ENCODE results near the gene C1QTNF4.

C1QTNF4 gene

GRCh38 chr11:47572715-47573255 is 21.4 kb downstream of the C1QTNF4 start:
- no peak for TF ChIP-seq EZH2 (IDR thresholded peaks at IDR 0.05; ENCODE audit: borderline replicate concordance, low read length)
- no peak for TF ChIP-seq CTCF (IDR thresholded peaks at IDR 0.05; ENCODE audit: low read length)
- Histone ChIP-seq H3K9me2 (ENCODE audit: low read depth, low read length) (no peaks in the 10 kb centered on the region), H3K4me2 (ENCODE audit: low read length) (no peak overlapping the region), H3K27me3 (ENCODE audit: insufficient read depth, low read length) (no peaks in the 10 kb centered on the region), H3K4me1 (ENCODE audit: insufficient read depth, low read length, severe bottlenecking) (peaks cover 10% of the 10 kb centered on the region), H2AFZ (ENCODE audit: low read length) (no peak overlapping the region), H4K20me1 (ENCODE audit: insufficient read depth, low read length) (no peaks in the 10 kb centered on the region), H3K36me3 (ENCODE audit: insufficient read depth, low read length) (peaks cover 79% of the 10 kb centered on the region), H3K9me3 (ENCODE audit: low read length) (no peaks in the 10 kb centered on the region), H3K79me2 (ENCODE audit: insufficient read depth, low read length) (no peaks in the 10 kb centered on the region), H3K4me3 (ENCODE audit: low read depth, low read length, poor library complexity, severe bottlenecking) (no peak overlapping the region), H3K9ac (ENCODE audit: low read length) (no peak overlapping the region), H3F3A (ENCODE audit: insufficient read depth, low read length) (0 out of 2 replicates have a peak, but pooled peaks cover 5% of the 10 kb centered on the region), H3K27ac (ENCODE audit: low read depth, low read length, poor library complexity, severe bottlenecking) (no peak overlapping the region)

- Histone ChIP-seq H3K4me3 (ENCODE audit: low read depth, low read length, poor library complexity, severe bottlenecking) (no peak overlapping the region), H3K9me2 (ENCODE audit: low read depth, low read length) (no peaks in the 10 kb centered on the region), H3K36me3 (ENCODE audit: insufficient read depth, low read length) (peaks cover 70% of the 10 kb centered on the region), H4K20me1 (ENCODE audit: insufficient read depth, low read length) (no peaks in the 10 kb centered on the region), H3K27me3 (ENCODE audit: insufficient read depth, low read length) (no peaks in the 10 kb centered on the region), H2AFZ (ENCODE audit: low read length) (no peak overlapping the region), H3F3A (ENCODE audit: insufficient read depth, low read length) (0 out of 2 replicates have a peak, but pooled peaks cover 5% of the 10 kb centered on the region), H3K79me2 (ENCODE audit: insufficient read depth, low read length) (peaks cover 3% of the 10 kb centered on the region; the same call in 1 of the 2 replicates), H3K27ac (ENCODE audit: low read depth, low read length, poor library complexity, severe bottlenecking) (no peak overlapping the region), H3K9me3 (ENCODE audit: low read length) (no peaks in the 10 kb centered on the region), H3K4me2 (ENCODE audit: low read length) (no peak overlapping the region), H3K4me1 (ENCODE audit: insufficient read depth, low read length, severe bottlenecking) (peaks cover 5% of the 10 kb centered on the region), H3K9ac (ENCODE audit: low read length) (no peak overlapping the region)
- no peak for TF ChIP-seq CTCF (IDR thresholded peaks at IDR 0.05; ENCODE audit: low read length)
- no peak for TF ChIP-seq EZH2 (IDR thresholded peaks at IDR 0.05; ENCODE audit: borderline replicate concordance, low read length)
Observed at GRCh38 chr11:47571895-47572294, 22.3 kb downstream of the C1QTNF4 start.

- H2AFZ ChIP-seq (ENCODE audit: low read length) = no peak overlapping the region
- H3K79me2 ChIP-seq (ENCODE audit: insufficient read depth, low read length) = peaks cover 9% of the 10 kb centered on the region
- no peaks in the 10 kb centered on the region for H3K9me2 ChIP-seq (ENCODE audit: low read depth, low read length)
- H3K36me3 ChIP-seq (ENCODE audit: insufficient read depth, low read length) = peaks cover 70% of the 10 kb centered on the region
- H4K20me1 ChIP-seq (ENCODE audit: insufficient read depth, low read length) = no peaks in the 10 kb centered on the region
- 0 out of 2 replicates have a peak, but pooled peaks cover 5% of the 10 kb centered on the region for H3F3A ChIP-seq (ENCODE audit: insufficient read depth, low read length)
- H3K4me3 ChIP-seq (ENCODE audit: low read depth, low read length, poor library complexity, severe bottlenecking) = no peak overlapping the region
- H3K4me2 ChIP-seq (ENCODE audit: low read length) = no peak overlapping the region
- H3K27me3 ChIP-seq (ENCODE audit: insufficient read depth, low read length) = no peaks in the 10 kb centered on the region
- peaks cover 9% of the 10 kb centered on the region for H3K4me1 ChIP-seq (ENCODE audit: insufficient read depth, low read length, severe bottlenecking)
- H3K9me3 ChIP-seq (ENCODE audit: low read length) = no peaks in the 10 kb centered on the region
- H3K27ac ChIP-seq (ENCODE audit: low read depth, low read length, poor library complexity, severe bottlenecking) = no peak overlapping the region
- H3K9ac ChIP-seq (ENCODE audit: low read length) = no peak overlapping the region
- no peak for TF ChIP-seq EZH2 (IDR thresholded peaks at IDR 0.05; ENCODE audit: borderline replicate concordance, low read length)
Observed at GRCh38 chr11:47571357-47571729, 22.9 kb downstream of the C1QTNF4 start.
